HG03378 (cell line): ENCODE measurements around the gene GABRR1.
"Not testable (repeated sequence)": the region's sequence is repeated elsewhere in the genome, so short reads cannot be mapped to it uniquely, and the experiment has no call there.

ENCODE experiments used
- ATAC-seq: cut with Tn5 transposase; IDR thresholded peaks from one replicate; pipeline ENCODE4 v1.9.1; 2021; ENCODE audit warnings: mild to moderate bottlenecking, moderate library complexity; ENCODE audit not compliant: unreplicated experiment

The GABRR1 gene

GRCh38 chr6:89217299-89217910 lies at the start of gene GABRR1:
Gene GABRR1 (minus strand): TSS chr6:89217358. CDS start chr6:89217322, 36 bp downstream.
- no peak for ATAC-seq

DNA sequence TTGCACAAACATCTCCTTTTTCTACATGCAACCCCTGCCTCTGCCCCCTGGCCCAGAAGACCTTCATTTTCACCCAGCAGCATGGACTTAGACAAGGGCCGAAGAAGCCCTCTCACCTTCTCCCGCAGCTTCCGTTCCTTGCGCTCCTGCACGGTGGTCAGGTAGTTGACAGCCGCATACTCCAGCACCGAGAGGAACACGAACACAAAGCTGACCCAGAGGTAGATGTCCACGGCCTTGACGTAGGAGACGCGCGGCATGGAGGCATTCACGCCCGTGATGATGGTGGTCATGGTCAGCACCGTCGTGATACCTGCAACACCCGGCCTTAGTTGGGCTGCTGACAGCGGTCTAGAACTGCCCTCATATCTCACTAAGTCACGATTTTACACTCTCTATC lies 47.1 kb upstream of the GABRR1 start:
- no peak for ATAC-seq

DNA sequence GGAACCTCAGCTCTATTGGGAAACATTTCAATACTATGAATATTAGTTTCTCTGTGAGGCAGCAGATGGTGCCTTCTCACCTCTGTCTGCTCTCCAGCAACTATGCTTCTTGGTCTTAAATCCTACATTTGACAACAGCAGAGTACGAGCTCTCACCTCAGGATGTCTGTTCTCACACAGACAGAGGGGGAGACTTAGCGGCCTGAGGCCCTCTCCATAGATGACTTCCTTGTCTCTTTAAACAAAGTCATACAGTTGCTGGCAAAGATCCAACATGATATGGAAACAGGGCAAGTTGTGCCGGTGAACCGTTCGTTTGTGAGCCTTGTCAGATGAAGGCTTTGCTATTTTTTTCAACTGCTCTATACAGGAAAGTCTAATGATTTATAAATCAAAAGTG lies 43.7 kb upstream of the GABRR1 start:
- ATAC-seq: no peak

DNA sequence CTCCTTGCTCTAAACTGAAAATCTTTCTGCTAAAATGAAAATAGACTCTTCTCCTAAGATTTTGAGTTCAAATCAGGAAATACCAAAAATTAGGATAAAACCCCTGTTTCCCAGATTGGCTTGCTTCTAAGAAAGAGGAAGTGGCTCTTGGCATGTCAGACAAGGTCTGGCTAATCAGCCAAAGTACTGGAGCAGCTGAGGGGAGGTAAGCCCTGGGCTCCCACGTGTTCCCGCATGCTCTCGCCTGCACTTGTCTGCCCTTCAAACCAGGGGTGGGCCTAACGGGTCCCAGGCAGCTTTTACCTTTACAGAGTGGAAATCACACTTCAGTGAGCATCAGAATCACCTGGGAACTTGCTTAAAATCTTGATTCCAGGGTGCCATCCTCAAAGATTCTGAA lies 43.2 kb upstream of the GABRR1 start:
- no peak for ATAC-seq

DNA sequence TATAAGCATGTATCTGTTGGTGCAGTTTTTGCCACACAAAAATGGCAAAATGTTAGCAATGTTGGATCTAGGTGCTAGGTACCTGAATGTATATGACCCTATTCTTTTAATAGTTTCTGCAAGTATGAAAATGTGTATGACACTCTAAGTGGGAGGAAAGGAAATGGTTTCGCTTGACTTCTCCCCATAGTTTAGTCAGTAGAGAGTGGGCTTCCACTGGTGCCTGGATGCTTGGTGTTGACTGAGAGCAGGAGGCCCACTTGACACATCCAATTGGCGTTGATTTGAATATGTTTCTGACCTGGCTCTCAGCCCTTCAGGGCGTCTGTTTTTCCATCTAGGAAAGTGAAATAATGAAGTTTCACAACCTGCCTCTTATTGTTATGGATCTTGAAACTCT lies 41.8 kb upstream of the GABRR1 start:
- ATAC-seq: peak; percentile 87

- ATAC-seq: no peak
Observed at GRCh38 chr6:89257781-89258180, 40.6 kb upstream of the GABRR1 start.

DNA sequence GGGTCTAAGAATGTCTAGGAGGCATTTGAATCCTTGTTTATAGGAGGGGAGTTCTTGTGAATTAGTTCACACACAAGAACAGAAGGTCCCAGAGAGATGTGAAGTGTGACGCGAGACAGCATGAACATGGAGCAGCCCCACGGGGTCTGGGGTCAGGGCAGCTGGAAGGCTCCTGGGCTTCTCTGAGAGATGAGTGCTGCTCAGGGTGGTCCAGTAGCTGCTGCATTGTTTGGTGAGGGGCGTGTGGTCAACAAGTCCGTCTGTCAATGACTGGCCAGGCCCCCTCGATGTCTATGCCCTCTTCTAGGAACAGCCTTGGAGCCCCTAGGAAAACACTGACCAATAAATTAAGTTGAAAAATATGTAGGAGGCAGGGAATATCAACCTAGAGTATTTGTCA lies 40.2 kb upstream of the GABRR1 start:
- ATAC-seq: no peak

DNA sequence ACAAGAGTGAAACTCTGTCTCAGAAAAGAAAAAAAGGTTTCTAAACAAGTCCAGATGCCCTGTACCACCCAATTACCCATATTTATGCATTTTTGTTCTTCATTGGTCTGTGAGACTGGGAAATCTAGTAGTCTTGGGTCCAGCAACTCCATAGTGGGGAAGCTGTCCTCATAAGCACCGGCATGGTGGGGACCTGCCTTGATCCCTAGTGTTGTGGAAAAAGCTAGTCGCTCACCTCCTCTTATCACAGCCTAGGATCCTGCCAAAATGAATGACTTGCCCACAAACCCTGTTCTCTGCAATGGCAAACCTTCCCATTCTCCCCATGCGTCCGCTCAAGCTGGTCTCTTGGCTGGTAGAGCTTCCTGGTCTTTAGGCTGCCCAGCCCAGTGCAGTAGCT lies 38.3 kb upstream of the GABRR1 start:
- no peak for ATAC-seq

DNA sequence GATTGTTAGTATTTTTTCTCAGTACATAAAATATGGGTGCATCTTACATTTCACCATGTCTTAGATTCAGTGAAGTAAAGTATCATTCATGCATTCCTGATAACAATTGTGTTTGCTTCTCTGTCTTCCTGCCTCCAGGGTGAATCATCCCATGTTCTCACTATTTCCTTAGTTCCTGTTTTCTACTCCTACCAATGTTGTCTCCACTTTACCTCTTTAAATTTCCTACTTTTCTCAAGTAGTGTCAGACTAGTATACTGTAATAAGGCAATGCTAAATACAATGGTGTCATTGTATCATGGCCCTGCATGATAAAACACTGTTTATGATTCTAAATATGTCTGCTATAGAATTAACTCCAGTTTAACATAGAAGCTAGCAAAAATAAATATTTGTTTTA lies 37.4 kb upstream of the GABRR1 start:
- no peak for ATAC-seq

GRCh38 chr6:89252907-89253306 lies 35.7 kb upstream of the GABRR1 start:
- no peak for ATAC-seq

DNA sequence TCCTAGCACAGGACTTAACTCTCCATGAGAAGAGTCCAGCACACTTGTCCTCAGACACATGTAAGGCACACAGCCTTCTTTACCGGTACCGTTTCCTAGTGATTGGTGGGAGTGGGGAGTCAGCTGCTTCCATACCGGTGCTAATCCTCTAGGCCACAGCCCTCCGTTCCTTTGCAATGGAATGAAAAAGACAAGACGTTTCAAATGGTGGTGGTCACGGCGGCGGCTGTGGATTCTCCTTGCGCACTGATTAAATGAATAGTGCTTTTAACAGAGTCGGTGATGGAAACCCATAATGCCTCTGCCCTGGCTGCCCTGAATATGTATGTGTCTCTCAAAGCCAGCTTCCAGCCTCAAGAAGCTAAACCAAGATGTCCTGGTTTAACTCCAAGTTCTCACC lies 34.8 kb upstream of the GABRR1 start:
- ATAC-seq: no peak

GRCh38 chr6:89251170-89251569 lies 34.0 kb upstream of the GABRR1 start:
- no peak for ATAC-seq

DNA sequence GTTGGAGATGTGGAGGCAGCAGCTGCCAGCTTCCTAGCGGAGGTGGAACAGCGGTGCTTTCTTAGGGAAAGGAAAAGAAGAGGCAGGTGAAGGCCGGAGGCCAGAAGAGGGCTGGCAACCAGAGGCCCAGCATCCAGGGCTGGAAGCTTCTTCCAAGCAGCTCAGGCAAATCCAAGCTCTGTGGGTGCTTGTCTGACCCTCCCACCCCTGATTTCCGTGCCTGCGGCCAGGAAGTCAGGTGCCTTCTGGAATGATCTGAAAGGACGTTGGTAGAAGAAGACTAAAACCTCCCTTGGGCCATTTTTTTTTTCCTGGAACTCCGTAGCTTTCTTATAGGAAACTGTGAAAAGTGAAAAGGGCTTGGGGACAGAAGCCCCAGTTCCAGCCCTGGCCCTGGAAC lies 33.1 kb upstream of the GABRR1 start:
- no peak for ATAC-seq

- no peak for ATAC-seq
Observed at GRCh38 chr6:89244241-89244985, 27.3 kb upstream of the GABRR1 start.

DNA sequence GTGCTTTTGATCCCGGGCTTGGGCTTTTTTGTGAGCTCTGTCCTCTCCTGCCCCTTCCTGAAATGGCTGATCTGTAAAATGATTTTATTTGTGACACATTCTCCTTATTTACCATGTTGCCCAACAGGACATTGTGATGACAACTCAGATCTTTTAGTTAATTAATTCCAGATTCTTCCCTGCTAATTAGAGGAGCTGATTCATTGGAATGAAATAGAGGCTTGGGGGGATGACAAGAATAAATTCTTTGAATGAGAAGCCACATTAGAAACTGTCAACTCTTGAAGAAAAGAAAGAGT lies 26.1 kb upstream of the GABRR1 start:
- no peak for ATAC-seq

DNA sequence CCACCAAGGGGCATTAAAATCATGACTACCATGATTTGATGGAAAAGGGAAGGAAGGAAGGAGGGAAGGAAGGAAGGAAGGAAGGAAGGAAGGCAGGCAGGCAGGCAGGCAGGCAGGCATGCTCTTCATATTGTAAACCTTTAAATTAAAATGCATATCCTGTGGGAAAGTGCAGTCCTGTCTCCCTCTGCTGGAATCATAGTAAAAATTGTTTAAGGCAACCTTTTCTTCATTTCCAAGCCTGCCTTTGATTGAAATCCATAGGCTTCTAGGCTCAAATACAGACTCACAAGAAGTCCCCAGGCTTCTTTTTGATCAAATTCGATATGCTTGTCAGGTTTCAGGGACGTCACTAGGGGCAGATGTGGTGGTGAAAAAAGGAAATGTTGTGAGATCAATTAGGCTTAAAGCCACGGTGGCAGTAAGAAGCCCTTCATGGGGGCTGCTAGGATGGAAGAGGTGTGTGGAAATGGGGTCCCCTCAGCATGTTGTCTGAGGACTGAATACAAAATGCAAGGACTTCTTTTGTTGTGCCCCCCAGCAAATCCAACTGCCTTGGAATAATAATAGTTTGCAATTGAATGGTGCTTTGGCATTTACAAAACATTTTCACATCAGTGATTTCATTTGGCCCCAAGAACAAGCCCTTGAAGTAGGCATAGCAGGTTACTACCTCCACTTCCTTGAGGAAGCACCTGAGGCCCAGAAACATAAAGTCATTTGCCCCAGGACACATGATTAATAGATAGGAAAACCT lies 25.6 kb upstream of the GABRR1 start:
- no peak for ATAC-seq

GRCh38 chr6:89239338-89239737 lies 22.2 kb upstream of the GABRR1 start:
- ATAC-seq: no peak

DNA sequence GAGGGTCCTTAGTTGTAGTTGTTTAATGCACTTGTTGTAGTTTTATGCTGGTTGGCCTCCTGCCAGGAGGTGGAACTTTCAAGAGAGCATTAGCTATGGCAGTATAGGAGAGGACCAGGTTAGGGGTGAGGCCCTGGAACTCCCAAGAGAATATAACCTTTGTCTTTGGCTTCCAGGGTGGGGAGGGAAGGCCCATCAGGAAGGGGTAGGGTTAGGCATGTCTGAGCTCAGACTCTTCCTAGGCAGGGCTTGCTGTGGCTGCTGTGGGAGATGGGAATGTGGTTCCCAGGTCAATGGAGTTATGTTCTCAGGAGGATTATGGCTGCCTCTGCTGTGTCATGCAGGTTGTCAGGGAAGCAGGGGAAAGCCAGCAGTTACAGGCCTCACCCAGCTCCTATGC lies 20.0 kb upstream of the GABRR1 start:
- ATAC-seq: no peak

GRCh38 chr6:89233605-89234004 lies 16.4 kb upstream of the GABRR1 start:
- ATAC-seq: not testable (repeated sequence)

DNA sequence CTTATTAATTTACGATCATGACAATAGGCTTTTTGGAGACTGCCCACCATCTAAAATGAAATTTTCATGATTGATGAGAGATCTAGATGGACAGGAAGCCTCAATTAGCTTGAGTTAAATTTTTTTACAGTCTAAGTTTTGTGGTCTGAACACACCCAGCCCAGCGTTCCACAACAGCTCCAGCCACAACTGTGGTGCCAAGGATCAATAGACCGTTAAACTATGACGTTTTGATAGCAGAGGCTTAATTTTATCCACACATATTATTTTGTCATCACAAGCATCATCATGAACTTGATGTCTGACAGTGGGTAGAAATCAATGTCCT lies 5.5 kb upstream of the GABRR1 start:
- no peak for ATAC-seq

DNA sequence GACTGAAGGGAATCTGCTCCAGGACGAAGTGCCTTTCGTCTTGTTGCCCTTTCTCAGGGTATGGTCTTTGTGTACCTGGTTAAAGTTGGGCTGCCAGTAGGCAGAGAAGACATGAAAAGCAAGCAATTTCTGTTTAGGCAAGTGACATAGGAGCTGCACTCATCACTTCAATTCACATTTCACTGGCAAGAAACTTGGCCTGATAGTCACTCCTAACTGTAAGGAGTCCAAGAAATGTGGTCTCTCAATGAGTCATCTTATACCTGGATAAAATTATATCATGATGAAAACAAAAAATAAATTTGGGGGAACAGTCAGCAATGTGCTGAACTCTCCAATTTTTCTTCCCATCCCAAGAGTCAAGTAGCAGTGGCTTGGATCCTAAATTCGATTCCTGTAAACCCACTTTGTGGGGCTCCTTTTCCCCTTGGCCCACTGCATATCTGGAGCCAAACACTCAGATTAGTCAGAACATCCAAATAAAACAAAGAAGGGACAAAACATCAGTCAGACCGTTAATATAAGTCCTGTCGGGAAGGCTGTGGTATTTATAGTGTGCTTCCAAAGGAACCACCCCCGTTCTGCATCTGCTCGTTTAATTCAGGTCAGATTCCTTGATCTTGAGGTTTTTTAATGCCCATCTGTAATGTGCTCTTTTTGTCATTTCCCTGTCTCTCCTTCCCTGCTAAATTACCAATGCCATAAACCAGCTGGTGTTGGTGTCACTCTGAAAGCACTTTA lies 5.0 kb upstream of the GABRR1 start:
- ATAC-seq: no peak

DNA sequence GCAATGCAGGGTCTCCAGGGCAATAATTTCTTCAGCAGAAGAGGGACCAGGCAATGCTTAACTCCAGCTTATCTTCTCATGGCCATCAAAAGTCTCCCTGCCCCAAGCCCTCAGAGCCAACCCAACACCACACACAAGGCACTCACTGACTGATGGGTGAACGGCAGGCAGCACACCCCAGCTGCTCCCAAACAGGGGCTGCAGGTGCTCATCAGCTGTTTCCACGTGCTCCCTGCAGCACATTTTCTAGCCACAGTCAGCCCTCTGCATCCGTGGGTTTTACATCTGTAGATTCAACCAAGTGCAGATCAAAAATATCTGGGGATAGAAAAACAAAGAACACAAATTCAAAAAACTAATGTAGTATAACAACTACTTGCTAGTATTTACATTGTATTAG lies 4.0 kb upstream of the GABRR1 start:
- no peak for ATAC-seq
